Daoy (cell line): Measurements from ENCODE around the gene SLC66A2. TPM values are rescaled to one million over a fixed set of nuclear protein-coding genes. Genes with fewer than 3 reads are reported as not detected.

Experiments
- DNase-seq: peaks from one replicate; pipeline ENCODE4 v3.0.0-alpha.2; 2015; ENCODE audit warnings: low read depth
- total RNA-seq: library from RNA; depleted of rRNA; stranded (reverse); fragments of >200 nt; shearing (Covaris generic); gene quantifications from 2 replicates; pipeline ENCODE4 v1.2.3, GENCODE V29; 2014

SLC66A2 gene
- total RNA-seq, 1 experiment from 2014 or later = 11.3 TPM

- no peak for DNase-seq
Measured at GRCh38 chr18:79971211-79971952, 19.9 kb upstream of the SLC66A2 start.

GRCh38 chr18:79970419-79971133 is 19.1 kb upstream of the SLC66A2 start:
- DNase-seq = no peak

GRCh38 chr18:79965119-79965902 is 13.9 kb upstream of the SLC66A2 start:
- DNase-seq = peak; percentile 32

- peak; percentile 31 for DNase-seq
Measured at GRCh38 chr18:79964330-79965118, 13.1 kb upstream of the SLC66A2 start, which contains the start of gene HSBP1L1. TSS of gene HSBP1L1 (plus strand) at chr18:79964643. CDS start at chr18:79964736, 93 bp downstream.

GRCh38 chr18:79963658-79964329 is 12.3 kb upstream of the SLC66A2 start:
- DNase-seq = no peak

- no peak for DNase-seq
Measured at GRCh38 chr18:79962835-79963657, 11.6 kb upstream of the SLC66A2 start.

- no peak for DNase-seq
Measured at GRCh38 chr18:79962311-79962710, 10.9 kb upstream of the SLC66A2 start.

- no peak for DNase-seq
Measured at GRCh38 chr18:79961527-79962291, 10.3 kb upstream of the SLC66A2 start.

GRCh38 chr18:79960921-79961526 is 9.6 kb upstream of the SLC66A2 start:
- no peak for DNase-seq

GRCh38 chr18:79960161-79960801 is 8.8 kb upstream of the SLC66A2 start:
- DNase-seq = peak; percentile 27

GRCh38 chr18:79958981-79959380 is 7.5 kb upstream of the SLC66A2 start:
- no peak for DNase-seq

- DNase-seq = no peak
Measured at GRCh38 chr18:79956276-79956675, 4.8 kb upstream of the SLC66A2 start.

- no peak for DNase-seq
Measured at GRCh38 chr18:79955302-79956075, 4.0 kb upstream of the SLC66A2 start.

GRCh38 chr18:79954791-79955190 is 3.3 kb upstream of the SLC66A2 start:
- DNase-seq = no peak

- no peak for DNase-seq
Measured at GRCh38 chr18:79953971-79954651, 2.7 kb upstream of the SLC66A2 start.

- no peak for DNase-seq
Measured at GRCh38 chr18:79952996-79953559, 1.6 kb upstream of the SLC66A2 start.
